GM21619 (cell line): Measurements from ENCODE around the gene SOX9.

Experiments used
- ATAC-seq: cut with Tn5 transposase; IDR thresholded peaks from one replicate; pipeline ENCODE4 v1.9.1; 2021; ENCODE audit not compliant: unreplicated experiment

Gene SOX9

GRCh38 chr17:72120642-72121163 lies at the start of gene SOX9:
Gene SOX9, plus strand, starts transcription at chr17:72121020. Its CDS starts 372 bp downstream, at chr17:72121392.
- peak; percentile 84 for ATAC-seq

GRCh38 chr17:72071330-72071729 lies 49.5 kb upstream of the SOX9 start:
- ATAC-seq, result no peak

- ATAC-seq, result no peak
These were observed 44.7 kb upstream of the SOX9 start for GRCh38 chr17:72075995-72076677.

- no peak for ATAC-seq
These were observed 44.2 kb upstream of the SOX9 start for GRCh38 chr17:72076678-72077030.

- ATAC-seq, result no peak
These were observed 43.4 kb upstream of the SOX9 start for GRCh38 chr17:72077326-72077960.

GRCh38 chr17:72079700-72080099 lies 41.1 kb upstream of the SOX9 start:
- no peak for ATAC-seq

GRCh38 chr17:72087876-72088275 lies 32.9 kb upstream of the SOX9 start:
- ATAC-seq, result no peak

GRCh38 chr17:72089453-72089987 lies 31.3 kb upstream of the SOX9 start:
- ATAC-seq, result no peak

GRCh38 chr17:72090108-72090507 lies 30.7 kb upstream of the SOX9 start:
- no peak for ATAC-seq

GRCh38 chr17:72092710-72093322 lies 28.0 kb upstream of the SOX9 start:
- no peak for ATAC-seq

- no peak for ATAC-seq
These were observed 27.1 kb upstream of the SOX9 start for GRCh38 chr17:72093707-72094106.

- no peak for ATAC-seq
These were observed 25.5 kb upstream of the SOX9 start for GRCh38 chr17:72095316-72095715.

- ATAC-seq, result no peak
These were observed 23.7 kb upstream of the SOX9 start for GRCh38 chr17:72097144-72097543.

GRCh38 chr17:72099919-72100318 lies 20.9 kb upstream of the SOX9 start:
- no peak for ATAC-seq

- ATAC-seq, result no peak
These were observed 20.4 kb upstream of the SOX9 start for GRCh38 chr17:72100470-72100869.

- ATAC-seq, result no peak
These were observed 19.3 kb upstream of the SOX9 start for GRCh38 chr17:72101526-72101925.

- no peak for ATAC-seq
These were observed 18.5 kb upstream of the SOX9 start for GRCh38 chr17:72102366-72102765.

- no peak for ATAC-seq
These were observed 16.5 kb upstream of the SOX9 start for GRCh38 chr17:72104164-72104862.

GRCh38 chr17:72104863-72105234 lies 16.0 kb upstream of the SOX9 start:
- no peak for ATAC-seq

- ATAC-seq, result no peak
These were observed 13.7 kb upstream of the SOX9 start for GRCh38 chr17:72107100-72107499.

- ATAC-seq, result no peak
These were observed 10.4 kb upstream of the SOX9 start for GRCh38 chr17:72110231-72110941.
